GM12878 (cell line): Measurements from ENCODE around the gene IRF8. TPM values are rescaled to one million over a fixed set of nuclear protein-coding genes. Genes with fewer than 3 reads are reported as not detected.

Source experiments
- ATAC-seq: fragments of 200-7000 bp; cut with Tn5 transposase; 3 replicates; pipeline ENCODE4 v1.9.1; 2020; ENCODE audit warnings: mild to moderate bottlenecking, moderate library complexity
- BruUV-seq: library from RNA; stranded (reverse); fragments of 400-500 nt; replicated peaks from 2 replicates; lab custom pipeline; 2021; lab: Mats Ljungman, UMichigan
- CTCF ChIA-PET: fragments of 300-600 bp; sonication (Branson Sonifier 250); formaldehyde crosslinking; extraction: SDS; loops from one replicate; lab custom pipeline; 2021; ENCODE audit warnings: inconsistent platforms; lab: Yijun Ruan, JAX
- POLR2A ChIA-PET: fragments of 350-600 bp; formaldehyde crosslinking; extraction: SDS; loops from one replicate; lab custom pipeline; 2021; ENCODE audit warnings: inconsistent platforms; lab: Charles Lee
- RAD21 ChIA-PET: fragments of 300-600 bp; sonication (Branson Sonifier 250); formaldehyde crosslinking; loops from one replicate; lab custom pipeline; 2023; ENCODE audit warnings: antibody characterized with exemption; ENCODE audit not compliant: unreplicated experiment; lab: Charles Lee
- SMC1A ChIA-PET: fragments of 300-600 bp; sonication (Branson Sonifier 250); formaldehyde crosslinking; loops from one replicate; lab custom pipeline; 2023; ENCODE audit not compliant: unreplicated experiment, uncharacterized antibody; lab: Charles Lee
- DNase-seq: peaks from one replicate; pipeline ENCODE4 v3.0.0-alpha.2; 2011; ENCODE audit warnings: low read depth, low spot score
- FAIRE-seq: peaks from 3 replicates; lab custom pipeline; 2011; peaks lifted over from hg19 to GRCh38; lab: Jason Lieb, UNC
- H2AFZ ChIP-seq: 2 replicates; pipeline ENCODE4 v1.6.0; 2011; ENCODE audit warnings: low read depth, low read length, control low read depth; ENCODE audit not compliant: control insufficient read depth
- H3K27ac ChIP-seq: 2 replicates; pipeline ENCODE4 v1.5.1; 2011; ENCODE audit warnings: control low read depth; ENCODE audit not compliant: control insufficient read depth, insufficient read depth
- H3K27me3 ChIP-seq, 2 experiments: replicated peaks in 1 of 2; 2 replicates each; pipeline versions ENCODE4 v1.6.0 to v1.6.1; 2011; ENCODE audit warnings: low read length in 1 of 2; ENCODE audit not compliant: control insufficient read depth in 2 of 2, insufficient read depth in 2 of 2
- H3K36me3 ChIP-seq, 2 experiments: 2 replicates each; pipeline ENCODE4 v1.5.1; 2011; ENCODE audit warnings: low read length in 1 of 2; ENCODE audit not compliant: control insufficient read depth in 2 of 2, insufficient read depth in 2 of 2
- H3K4me1 ChIP-seq: 2 replicates; pipeline ENCODE4 v1.6.1; 2011; ENCODE audit warnings: mild to moderate bottlenecking, low read length, moderate library complexity, mixed read lengths; ENCODE audit not compliant: control insufficient read depth, insufficient read depth
- H3K4me2 ChIP-seq: 2 replicates; pipeline ENCODE4 v1.6.0; 2011; ENCODE audit warnings: control low read depth; ENCODE audit not compliant: control insufficient read depth, insufficient read depth
- H3K4me3 ChIP-seq: fragments of 200-600 bp; sonication (generic); 2 replicates; pipeline ENCODE4 v1.5.1; 2016
- H3K79me2 ChIP-seq: 2 replicates; pipeline ENCODE4 v1.6.0; 2011; ENCODE audit warnings: low read length; ENCODE audit not compliant: control insufficient read depth, insufficient read depth
- H3K9ac ChIP-seq: 2 replicates; pipeline ENCODE4 v1.8.0; 2011; ENCODE audit warnings: low read length, control low read depth, mixed read lengths; ENCODE audit not compliant: control insufficient read depth, insufficient read depth
- H3K9me3 ChIP-seq: replicated peaks from 3 replicates; pipeline ENCODE4 v1.5.1; 2011; ENCODE audit warnings: mild to moderate bottlenecking, low read length; ENCODE audit not compliant: control insufficient read depth, insufficient read depth
- H4K20me1 ChIP-seq: 2 replicates; pipeline ENCODE4 v1.6.0; 2011; ENCODE audit not compliant: control insufficient read depth, insufficient read depth
- ATF7 ChIP-seq: fragments of 450-650 bp; IDR thresholded peaks from 2 replicates; pipeline ENCODE4 v1.6.1; 2016; ENCODE audit warnings: low read depth, mild to moderate bottlenecking
- POLR2AphosphoS2 ChIP-seq: IDR thresholded peaks from 2 replicates; pipeline ENCODE4 v1.6.1; 2011; ENCODE audit warnings: low read depth, mild to moderate bottlenecking, low read length, improper control_type of control experiment, moderate library complexity
- POLR2AphosphoS5 ChIP-seq: IDR thresholded peaks from 2 replicates; pipeline ENCODE4 v1.6.1; 2011; ENCODE audit warnings: mild to moderate bottlenecking, low read length, inconsistent platforms
- RBBP5 ChIP-seq: fragments of 200-600 bp; sonication (generic); conservative IDR thresholded peaks from 2 replicates; pipeline ENCODE4 v1.6.1; 2016
- TARDBP ChIP-seq: IDR thresholded peaks from 2 replicates; pipeline ENCODE4 v1.6.1; 2016; ENCODE audit warnings: borderline replicate concordance
- WGBS: methylation state at CpG from one replicate; pipeline ENCODE4 v1.1.6; 2016; ENCODE audit warnings: low lambda C conversion rate; ENCODE audit not compliant: insufficient replicate concordance, insufficient coverage; ENCODE audit errors: missing lambda C conversion rate; 5-methylcytosine and 5-hydroxymethylcytosine counted together
- in situ Hi-C: fragments of 300-500 bp; cut with MboI; formaldehyde crosslinking; loops from 9 replicates; pipeline ENCODE4 v1.14.3; 2018; ENCODE audit warnings: mixed read lengths
- intact Hi-C: fragments of 100-400 bp; cut with micrococcal nuclease; formaldehyde crosslinking; loops from one replicate; pipeline ENCODE4 v1.14.2; 2022; ENCODE audit not compliant: unreplicated experiment
- polyA plus RNA-seq, 11 experiments: library from polyadenylated mRNA; depleted of rRNA in 4 of 11; unstranded in 6 of 11; stranded (reverse) in 5 of 11; fragments of >200 nt; fragmentation: Nextera tagmentation in 4 of 11; fragmentation: Illumina TruSeq in 1 of 11; extraction: Ambion mirVana in 4 of 11; extraction: Trizol in 1 of 11; gene quantifications; 1 replicate in 1 of 11; 2 replicates in 10 of 11; pipeline versions ENCODE4 v1.2.1 to v1.2.3, GENCODE V29; 2011 to 2016; ENCODE audit warnings: inconsistent platforms in 2 of 11, missing spikeins in 2 of 11, low read depth in 1 of 11
- total RNA-seq, 4 experiments: library from RNA; depleted of rRNA in 3 of 4; stranded (reverse); fragments of >200 nt in 3 of 4; fragmentation: Illumina TruSeq in 1 of 4; extraction: Trizol in 1 of 4; gene quantifications; 2 replicates each; pipeline versions ENCODE4 v1.2.1 to v1.2.3, GENCODE V29; 2013 to 2021
- TF ChIP-seq, protein P1 (sequence below): IDR thresholded peaks from 2 replicates; pipeline ENCODE4 v1.6.1; 2012; ENCODE audit warnings: low read depth, low read length, improper control_type of control experiment

The IRF8 gene
- total and polyA plus RNA-seq, 10 of the 15 experiments (the other 5 are each of a cell fraction or from before 2014, with no cell fraction given) = 17.1 to 237 (median 172) TPM

DNA sequence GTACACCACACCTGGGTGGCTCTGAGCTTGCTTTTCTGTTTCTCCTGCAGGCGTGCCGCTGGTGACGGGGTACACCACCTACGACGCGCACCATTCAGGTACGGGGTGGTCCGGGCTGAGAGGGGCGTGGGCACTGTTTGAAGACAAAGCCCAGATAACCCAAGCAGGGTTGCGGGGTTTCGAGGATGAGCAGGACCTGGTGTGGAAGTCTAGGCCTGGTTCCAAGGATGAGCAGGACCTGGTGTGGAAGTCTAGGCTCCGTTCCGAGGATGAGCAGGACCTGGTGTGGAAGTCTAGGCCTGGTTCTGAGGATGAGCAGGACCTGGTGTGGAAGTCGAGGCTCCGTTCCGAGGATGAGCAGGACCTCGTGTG, 15.4 kb downstream of the IRF8 start:
- Histone ChIP-seq H2AFZ (no peak overlapping the region), H3K4me2 (no peak overlapping the region), H3K4me3 (no peak overlapping the region), H3K36me3 (peaks cover 67 to 77% of the 10 kb centered on the region in 2 experiments)
- in situ Hi-C loops = no loop called here
- BruUV-seq = no TSS peak
- intact Hi-C loops = no loop called here
- CTCF ChIA-PET = interaction anchor here (1.9 to 2.9 kb wide), 2 partner anchors 73 to 101 kb away, joined by 5 to 14 read pairs; no protein-coding TSS in a partner anchor
- ATAC-seq = no peak
- TF ChIP-seq, protein P1, sequence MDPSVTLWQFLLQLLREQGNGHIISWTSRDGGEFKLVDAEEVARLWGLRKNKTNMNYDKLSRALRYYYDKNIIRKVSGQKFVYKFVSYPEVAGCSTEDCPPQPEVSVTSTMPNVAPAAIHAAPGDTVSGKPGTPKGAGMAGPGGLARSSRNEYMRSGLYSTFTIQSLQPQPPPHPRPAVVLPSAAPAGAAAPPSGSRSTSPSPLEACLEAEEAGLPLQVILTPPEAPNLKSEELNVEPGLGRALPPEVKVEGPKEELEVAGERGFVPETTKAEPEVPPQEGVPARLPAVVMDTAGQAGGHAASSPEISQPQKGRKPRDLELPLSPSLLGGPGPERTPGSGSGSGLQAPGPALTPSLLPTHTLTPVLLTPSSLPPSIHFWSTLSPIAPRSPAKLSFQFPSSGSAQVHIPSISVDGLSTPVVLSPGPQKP = no peak
- TF ChIP-seq POLR2AphosphoS5 = 0 out of 2 replicates have a peak, but pooled peaks have one; percentile 6
- TF ChIP-seq RBBP5 = no peak
- peak; percentile 29; the same call in 1 of the 2 replicates for TF ChIP-seq POLR2AphosphoS2
- TF ChIP-seq ATF7 = no peak
- no peak for TF ChIP-seq TARDBP
- TF ChIP-seq, all 136 proteins: peak for 2
- 96% methylated on average over 17 of the region's 17 CpGs for WGBS
- H3K79me2 ChIP-seq = peaks cover 70% of the 10 kb centered on the region
- RAD21 ChIA-PET = interaction anchor here (3.0 kb wide), 1 partner anchor 12 kb away, joined by 19 read pairs; no protein-coding TSS in a partner anchor
- POLR2A ChIA-PET = interaction anchor here (1.5 kb wide), 1 partner anchor 11 kb away, joined by 5 read pairs; no protein-coding TSS in a partner anchor
- SMC1A ChIA-PET = interaction anchor here (4.3 to 7.0 kb wide), 2 partner anchors 12 to 94 kb away, joined by 19 to 44 read pairs; no protein-coding TSS in a partner anchor
- H3K9me3 ChIP-seq = no peaks in the 10 kb centered on the region
- no peak overlapping the region for H3K9ac ChIP-seq
- H3K27ac ChIP-seq = no peak overlapping the region
- H3K27me3 ChIP-seq = no peaks in the 10 kb centered on the region
- peaks cover 76% of the 10 kb centered on the region for H3K4me1 ChIP-seq
- H4K20me1 ChIP-seq = peaks cover 7% of the 10 kb centered on the region; the same call in 1 of the 2 replicates
- FAIRE-seq (no peak), DNase-seq (no peak)
